NCI-H524 (cell line): Measurements from ENCODE around the gene TRIM32.

Experiments
- DNase-seq, 2 experiments: peaks; one replicate each; lab custom pipeline; 2025; lab: John Stamatoyannopoulos, UW

The TRIM32 gene, protein sequence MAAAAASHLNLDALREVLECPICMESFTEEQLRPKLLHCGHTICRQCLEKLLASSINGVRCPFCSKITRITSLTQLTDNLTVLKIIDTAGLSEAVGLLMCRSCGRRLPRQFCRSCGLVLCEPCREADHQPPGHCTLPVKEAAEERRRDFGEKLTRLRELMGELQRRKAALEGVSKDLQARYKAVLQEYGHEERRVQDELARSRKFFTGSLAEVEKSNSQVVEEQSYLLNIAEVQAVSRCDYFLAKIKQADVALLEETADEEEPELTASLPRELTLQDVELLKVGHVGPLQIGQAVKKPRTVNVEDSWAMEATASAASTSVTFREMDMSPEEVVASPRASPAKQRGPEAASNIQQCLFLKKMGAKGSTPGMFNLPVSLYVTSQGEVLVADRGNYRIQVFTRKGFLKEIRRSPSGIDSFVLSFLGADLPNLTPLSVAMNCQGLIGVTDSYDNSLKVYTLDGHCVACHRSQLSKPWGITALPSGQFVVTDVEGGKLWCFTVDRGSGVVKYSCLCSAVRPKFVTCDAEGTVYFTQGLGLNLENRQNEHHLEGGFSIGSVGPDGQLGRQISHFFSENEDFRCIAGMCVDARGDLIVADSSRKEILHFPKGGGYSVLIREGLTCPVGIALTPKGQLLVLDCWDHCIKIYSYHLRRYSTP

DNA sequence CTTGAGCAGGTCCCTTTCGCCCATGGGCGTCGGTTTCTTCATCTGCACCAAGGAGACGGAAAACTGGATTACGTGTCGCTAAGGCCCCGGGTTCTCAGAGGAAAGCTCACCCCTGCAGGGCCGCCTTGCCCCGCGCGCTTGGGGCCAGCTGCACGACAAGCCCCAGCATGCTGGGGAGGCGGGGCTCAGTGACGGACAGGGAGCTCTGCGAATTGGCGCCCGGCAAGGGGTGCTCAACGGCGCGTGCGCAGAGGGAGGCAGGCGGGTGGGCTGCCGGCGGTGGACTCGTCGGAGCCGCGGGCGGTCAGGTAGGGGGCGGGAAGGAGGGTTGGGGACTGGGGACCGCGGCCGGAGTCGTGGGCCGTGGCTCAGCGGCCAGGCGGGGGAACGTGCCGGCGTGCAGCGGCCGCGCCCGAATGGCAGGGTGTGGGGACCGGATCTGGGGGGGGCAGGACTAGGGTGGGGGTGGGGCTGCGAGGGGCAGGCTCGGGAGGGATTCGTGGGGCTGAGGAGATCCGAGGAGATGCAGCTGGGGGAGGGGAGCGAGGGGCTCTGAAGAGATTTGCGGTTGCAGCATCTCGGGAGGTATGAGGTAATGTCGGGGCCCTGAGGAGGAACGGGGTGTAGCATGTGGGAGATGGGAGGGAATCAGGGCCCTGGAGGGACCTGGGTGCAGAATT, at the start of gene TRIM32:
TRIM32 (plus strand) TSS at position 232 of the 680 bp plus-strand sequence. CDS start 10,438 bp downstream, outside the sequence.
- DNase-seq = peak; percentile 92 to 95

DNA sequence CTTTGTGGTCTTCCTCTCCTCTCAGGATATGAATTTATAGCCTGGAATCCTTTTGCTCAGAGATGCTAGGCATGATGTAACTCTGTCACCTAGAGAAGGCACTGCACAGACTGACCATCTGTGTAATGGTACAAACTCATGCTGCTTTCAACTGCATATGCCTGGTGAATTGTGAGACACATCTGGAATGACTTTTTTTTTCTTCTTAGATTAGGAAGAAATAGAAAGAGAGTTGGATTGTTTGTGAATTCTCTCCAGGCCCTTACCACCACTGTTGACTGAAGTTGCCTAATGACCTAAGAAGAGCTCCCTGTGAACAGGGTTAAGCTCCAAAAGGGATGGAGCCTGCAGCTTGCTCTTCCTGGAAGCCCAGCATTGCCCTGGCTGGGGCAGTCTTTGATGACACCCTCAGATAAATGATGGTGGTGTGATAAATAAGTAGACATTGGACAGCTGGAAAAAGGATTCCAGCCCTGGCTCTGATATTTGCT, 47.8 kb upstream of the TRIM32 start:
- no peak for DNase-seq

DNA sequence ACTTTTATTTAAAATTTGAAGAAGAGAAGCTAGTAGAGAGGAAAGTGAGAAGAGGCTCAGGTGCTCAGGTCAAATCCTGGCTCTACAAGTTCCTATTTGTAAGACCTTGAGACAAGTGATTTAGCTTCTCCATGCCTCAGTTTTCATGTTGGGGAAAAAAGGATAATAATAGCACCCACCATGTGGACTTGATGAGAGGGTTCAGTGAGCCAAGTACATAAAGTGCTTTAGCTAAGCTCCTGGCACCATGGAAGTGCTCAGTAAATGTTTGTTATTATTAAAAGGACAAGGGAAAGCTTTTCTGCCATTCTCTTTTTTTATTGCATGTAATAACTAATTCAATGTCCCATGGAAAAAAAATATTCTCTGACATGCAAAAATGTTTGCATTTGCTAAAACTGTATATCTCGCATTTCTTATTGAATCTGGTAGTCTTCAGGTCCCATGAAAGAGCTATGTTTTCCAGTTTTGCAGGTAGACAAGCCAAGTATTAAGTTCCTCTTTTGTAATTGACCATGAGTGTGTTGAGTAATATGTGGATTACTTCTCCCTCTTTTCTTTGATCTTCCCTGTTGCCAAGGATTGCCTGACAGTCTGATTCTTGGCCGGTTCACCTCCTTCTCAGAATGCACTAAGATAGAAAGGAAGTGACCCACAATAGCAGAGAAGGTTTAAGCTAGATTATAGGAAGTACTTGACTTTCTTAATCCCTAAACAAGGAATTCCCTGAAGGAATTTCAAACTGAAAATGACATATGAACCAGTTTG, 45.6 kb upstream of the TRIM32 start:
- DNase-seq = no peak

DNA sequence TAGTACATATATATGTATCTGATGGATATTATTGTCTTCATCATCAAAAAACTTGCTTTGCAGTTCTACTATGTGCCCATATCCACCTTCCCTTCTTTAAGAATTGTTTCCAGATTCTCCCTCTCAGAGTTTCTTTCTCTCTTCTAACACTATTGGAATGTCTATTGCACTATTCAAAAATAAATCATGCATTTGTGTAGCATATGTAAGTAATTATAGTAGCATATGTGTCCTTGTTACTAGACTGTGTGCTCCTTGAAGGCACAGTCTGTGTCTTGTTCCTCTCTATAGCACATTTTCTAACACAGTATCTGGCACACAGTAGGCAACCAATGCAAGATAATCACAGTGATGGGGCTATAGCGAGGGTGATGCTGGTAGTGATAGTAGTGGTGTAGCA, 43.4 kb upstream of the TRIM32 start:
- no peak for DNase-seq

DNA sequence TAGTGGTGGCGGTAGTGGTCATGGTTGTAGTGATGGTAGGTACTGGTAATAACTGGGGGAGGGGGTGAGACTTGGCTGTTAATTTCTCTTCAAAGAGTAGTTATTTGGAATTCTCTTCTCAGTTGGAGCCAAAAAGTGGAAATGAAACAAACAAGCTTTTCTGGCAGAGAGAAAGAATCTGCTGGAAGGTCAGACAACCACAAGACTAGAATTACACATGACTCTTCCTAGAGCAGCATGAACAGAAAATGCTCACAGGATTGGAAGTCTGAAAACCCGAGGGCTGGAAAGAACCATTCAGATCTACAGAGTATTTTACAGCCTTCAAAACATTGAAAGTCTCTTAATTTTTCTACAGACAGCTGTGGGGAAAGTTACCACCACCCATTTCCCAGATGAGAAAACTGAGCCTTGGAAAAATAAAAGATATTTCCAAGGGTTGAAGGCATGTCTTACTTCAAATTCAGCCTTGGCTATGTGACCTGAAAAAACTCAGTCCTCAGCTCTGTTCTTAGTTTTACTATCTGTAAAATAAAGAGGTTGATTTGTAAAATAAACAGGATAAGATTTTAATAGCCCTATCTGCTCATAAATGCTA, 42.9 kb upstream of the TRIM32 start:
- no peak for DNase-seq

DNA sequence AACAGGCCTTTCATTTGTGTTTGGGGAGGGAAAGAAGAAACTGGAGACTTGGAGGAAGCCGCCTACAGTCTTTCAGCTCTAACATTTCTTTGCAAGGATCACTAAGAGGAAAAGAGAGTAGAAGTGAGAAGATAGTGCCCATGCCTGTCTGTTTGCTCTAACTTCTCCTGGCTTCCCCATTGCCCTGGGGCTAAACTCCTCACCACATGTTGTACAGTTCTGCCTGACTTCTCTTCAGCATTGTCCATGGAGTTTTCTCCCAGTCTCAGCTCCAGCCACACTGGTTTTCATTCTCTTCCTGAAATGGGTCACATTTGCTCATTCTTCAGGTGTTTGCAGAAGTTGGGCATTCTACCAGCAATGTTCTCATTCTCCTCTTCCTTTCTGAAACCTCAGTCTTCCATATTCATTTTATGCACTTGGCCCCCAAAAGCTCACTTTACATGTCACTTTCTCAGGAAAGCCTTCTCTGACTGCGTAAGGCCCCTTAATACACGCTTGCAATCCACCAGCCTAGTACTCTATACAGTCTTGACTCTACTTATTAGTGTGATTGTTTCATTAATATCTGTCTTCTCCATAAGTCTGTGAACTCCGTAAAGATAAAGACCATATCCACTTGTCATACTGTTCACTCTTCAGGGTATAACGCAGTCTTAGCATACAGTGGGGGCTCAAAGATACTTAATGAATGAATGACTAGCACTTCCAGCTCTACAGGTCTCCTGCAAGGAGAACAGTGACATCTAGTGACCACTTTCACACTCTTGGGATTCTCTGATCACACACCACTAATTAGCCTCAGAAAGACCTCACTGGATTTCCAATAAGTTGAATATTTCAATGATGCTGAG, 40.2 kb upstream of the TRIM32 start:
- DNase-seq = peak; percentile 33 to 62

DNA sequence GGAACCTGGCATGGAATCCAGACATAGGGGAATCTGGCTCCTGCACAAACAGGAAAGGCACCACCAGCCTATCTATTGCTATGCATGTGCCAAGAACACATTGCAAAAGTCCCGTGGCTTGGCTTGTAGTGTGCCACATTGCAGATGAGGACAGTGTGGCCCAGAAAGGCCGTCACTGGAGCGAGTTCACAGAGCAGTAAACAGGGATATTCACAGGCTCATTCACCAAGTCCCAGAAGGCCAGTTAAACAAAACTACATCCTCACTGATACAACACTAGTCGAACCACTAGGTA, 39.6 kb upstream of the TRIM32 start:
- DNase-seq = no peak

DNA sequence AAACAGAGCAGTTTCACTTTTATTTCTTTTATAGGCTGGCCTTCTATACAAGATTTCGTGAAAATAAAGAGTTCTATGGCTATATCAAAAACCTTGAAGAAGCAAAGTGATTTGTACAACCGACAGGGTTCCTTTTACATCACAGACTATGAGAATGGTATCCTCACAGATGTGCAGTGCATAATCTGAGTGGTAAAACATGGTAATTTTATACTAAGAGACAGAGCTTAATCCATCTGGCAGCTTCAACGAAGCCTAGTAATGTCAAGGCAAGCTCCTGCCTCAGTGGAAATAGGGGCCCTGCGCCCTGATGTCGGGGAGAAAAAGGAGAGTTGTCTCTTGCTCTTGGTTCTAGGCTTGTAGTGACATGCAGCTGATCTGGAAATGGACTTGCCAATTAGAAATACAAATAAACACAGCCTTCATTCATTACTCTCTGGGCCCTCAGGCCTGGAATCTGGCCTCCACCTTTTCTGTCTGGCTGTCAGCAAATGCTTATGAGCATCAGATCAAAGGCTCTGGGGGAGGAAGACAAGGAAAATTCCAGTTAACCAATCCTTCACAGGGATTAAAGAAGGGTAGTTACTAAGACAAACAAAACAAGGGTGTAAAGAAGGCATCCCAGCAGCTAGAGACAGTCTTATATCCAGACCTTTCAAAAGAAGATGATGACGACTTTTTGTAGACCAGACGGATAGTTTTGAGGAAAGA, 33.6 kb upstream of the TRIM32 start:
- DNase-seq = peak in 1 of 2 experiments; percentile 10

DNA sequence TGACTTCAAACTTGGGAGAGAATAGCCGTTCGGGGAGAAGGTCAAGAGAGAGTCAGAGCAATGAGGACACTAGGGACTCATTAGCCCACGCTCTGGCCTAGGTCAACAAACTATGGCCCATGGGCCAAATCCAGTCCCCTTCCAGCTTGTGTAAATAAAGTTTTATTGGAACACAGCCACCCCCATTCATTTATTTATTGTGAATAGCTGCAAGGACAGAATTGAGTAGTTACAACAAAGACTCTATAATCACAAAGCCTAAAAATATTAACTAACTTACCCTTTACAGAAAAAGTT, 33.1 kb upstream of the TRIM32 start:
- DNase-seq = no peak

DNA sequence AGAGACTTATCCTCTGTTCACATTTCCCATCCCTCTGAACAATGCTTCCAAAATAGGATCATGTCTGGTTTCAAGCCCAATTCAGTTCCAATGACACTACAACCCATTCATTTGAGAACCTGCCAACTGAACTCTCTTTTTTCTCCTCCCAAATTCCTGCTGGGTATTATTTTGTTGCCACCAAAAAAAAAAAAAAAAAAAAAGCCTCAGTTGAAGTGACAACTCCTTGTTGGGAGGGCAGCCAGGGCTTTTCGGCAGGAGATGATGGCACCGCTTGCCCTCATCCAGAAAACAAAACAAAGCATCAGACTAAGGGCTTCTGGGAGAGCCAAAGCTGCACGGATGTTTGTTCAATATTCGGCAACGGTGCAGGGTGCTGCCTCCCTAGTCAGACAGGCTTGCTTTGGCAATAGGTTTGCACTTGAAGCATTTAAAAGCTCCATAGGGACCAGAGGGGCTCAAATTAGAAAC, 30.6 kb upstream of the TRIM32 start:
- DNase-seq = no peak

DNA sequence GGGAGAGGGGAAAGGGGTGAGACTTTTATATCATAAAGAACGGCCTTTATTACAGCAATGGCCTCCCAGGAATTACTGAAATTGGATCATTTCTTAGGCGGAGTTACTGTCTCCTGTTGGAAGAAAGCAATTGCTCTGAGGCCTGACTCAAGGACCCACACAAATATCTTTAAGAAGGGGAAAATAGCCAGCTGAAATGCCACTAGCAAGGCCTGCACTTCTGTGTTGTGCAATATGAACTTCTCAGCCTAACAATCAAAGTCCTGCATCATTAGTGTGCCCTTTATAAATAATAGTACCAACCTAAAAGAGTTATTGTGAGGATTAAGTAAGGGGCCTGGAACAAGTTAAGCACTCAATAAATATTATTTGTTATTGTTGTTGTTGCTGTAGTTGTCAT, 30.1 kb upstream of the TRIM32 start:
- DNase-seq = no peak

DNA sequence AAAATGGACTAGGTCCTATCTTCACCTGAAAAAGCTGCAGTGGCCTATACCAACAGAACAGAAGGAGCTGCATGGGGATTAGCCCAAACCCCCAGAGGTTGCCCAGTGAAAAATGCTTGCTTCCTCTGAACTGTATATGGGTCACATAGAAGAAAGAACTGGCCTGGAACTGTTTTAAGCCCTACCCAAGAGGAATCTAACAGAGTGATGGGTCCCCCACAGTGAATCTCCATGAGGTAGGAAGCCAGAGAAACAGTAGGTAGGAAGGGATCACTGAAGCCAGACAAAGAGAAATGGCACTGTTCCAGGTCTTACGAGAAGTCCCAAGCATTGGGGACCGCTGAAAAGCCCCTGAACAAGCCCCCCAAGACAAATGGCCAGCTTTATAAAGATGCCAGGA, 28.8 kb upstream of the TRIM32 start:
- no peak for DNase-seq

DNA sequence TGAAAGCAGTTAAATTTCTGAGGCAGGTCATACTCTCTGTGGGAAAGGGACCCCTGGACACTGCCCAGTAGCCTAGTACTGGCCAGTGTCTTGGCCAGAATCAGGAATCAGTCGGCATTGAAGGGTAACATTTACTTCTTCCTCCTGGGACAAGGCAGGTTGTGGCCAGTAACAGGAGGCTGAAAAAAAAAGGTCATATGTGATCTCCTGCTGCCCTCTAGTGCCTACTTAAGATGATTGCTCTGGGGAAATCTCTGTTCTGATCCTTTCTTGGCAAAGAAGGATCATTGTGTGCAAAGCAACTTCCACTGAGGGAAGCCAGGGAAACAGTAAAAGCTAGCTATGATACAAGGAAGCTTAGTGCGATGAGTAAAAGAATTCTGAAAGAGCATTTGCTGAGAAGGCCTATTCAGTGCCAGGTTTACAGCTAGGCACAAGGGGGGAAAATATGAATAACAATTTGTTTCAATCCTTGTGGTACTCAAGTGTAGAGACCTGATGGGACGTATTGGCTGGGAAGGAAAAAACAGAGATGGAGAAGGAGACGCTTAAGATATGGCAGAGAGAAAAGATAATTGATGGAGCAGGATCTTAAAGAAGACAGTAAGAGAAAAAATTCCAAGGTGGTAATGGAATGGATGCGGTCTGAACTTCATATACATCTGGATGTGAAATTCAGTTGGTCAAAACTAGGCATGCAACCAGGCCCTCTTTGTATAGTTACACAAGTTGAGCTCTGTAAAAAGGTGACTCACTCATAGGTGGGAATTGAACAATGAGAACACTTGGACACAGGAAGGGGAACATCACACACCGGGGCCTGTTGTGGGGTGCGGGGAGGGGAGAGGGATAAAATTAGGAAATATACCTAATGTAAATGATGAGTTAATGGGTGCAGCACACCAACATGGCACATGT, 25.8 kb upstream of the TRIM32 start:
- peak; percentile 35 to 74 for DNase-seq

DNA sequence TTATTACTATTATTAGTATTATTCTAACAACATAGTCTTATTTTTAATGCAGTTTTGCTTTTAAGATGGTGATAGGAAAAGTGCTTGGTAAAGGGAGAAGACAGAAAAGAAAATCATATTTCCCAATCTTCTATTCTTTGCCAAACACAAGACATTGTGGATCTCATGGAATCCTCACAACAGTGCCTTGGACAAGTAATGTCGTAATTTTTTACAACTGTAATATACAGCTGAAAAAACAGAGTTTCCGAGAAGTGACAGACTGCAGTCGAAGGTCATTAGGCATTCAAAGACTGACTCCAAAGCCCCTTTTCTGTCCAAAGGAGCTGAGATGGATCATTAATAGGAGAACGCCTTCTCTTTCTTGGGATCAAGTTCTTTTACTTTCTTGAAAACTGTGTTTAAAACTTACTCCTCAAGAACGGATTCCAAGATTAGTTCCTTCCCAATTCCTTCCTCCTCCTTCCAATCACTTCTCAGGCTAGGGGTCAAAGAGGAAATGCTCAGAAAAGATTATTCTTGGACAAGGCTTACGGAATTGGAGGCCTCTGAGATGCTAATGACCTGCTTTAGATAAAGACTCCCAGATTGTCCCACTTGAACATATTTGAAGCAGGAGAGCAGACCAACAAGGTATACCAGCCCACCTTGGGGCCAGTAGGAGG, 24.3 kb upstream of the TRIM32 start:
- no peak for DNase-seq

DNA sequence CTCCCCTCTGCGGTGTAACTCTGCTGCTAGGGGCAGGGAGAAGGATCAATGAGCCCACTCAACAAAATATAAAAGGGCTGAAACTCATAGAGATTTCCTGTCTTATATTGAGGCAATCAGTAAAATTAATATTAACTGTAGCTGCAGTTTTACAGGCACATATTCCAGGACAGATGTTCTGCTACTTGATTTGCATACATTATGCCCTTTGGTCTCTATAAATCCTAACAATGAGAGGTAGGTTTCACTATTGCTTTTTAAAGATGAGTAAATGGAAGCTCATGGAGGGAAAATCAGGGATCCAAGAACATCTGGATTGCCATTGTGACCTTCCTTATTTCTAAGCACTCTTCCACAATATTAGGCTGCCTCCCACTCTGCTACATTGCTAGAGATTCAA, 23.5 kb upstream of the TRIM32 start:
- DNase-seq = no peak

DNA sequence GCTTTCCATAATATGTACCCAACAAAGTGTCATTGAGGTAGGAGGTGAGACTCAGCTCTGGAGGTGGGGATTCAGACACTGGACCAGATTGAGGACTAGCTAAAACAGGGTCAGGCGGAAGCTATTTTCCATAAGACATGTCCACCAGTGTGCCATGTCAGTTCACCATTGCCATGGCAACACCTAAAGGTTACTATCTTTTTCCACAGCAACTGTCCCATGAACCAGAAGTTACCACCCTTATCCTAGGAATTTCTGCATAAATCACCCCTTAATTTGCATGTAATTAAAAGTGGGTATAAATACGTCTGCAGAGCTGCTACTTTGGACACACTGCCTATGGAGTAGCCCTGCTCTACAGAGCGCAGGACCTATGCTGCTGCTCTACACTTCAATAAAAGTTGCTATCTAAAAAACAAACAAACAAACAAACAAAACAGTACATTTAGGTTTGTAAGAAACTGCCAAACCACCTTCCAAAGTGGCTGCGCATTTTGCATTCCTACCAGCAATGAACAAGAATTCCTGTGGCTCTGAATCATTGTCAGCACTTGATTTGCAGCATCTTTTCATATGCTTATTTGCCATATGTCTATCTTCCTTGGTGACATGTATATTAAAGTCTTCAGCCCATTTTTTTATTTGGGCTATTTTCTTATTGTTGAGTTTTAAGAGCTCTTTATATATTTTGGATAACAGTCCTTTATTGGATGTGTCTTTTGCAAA, 18.0 kb upstream of the TRIM32 start:
- no peak for DNase-seq

DNA sequence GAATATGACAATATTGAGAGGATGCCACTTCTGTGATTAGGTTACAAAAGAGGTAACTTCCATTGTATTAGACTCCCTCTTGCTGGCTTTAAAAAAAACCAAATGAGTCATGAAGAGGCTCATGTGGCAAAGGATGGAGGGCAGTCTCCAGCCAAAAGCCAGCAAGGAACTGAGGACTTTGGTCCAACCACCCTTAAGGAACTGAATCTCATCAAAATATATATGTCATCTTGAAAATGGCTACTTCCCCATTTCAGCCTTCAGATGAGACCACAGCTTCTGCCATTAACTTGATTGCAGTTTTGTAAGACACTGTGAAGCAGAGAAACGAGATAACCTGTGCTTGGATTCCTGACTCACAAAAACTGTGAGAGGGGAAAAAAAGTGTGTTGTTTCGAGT, 15.5 kb upstream of the TRIM32 start:
- DNase-seq = no peak

DNA sequence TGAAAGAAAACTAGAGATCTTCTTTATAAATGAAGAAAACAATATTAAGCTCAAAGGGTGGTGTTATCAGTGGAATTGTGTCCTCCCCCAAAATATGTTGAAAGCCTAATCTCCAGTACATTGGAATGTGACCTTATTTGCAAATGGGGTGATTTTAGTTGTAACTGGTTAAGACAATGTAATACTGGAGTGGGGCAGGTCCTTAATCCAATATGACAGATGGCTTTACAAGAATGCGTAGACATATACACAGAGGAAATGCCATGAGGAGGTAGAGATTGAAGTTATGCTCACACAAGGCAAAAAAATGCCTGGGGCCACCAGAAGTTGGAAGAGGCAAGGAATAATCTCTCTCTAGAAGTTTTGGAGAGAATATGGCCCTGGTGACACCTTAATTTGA, 13.7 kb upstream of the TRIM32 start:
- peak in 1 of 2 experiments; percentile 20 for DNase-seq
